Upper lobe of left lung (tissue), 6 donors: ENCODE data around the gene KRT86. TPM values are rescaled to one million over a fixed set of nuclear protein-coding genes. Genes with fewer than 3 reads are reported as not detected.
"Not testable (repeated sequence)": the region's sequence is repeated elsewhere in the genome, so short reads cannot be mapped to it uniquely, and the experiment has no call there.

Experiments used
- ATAC-seq, 2 donors: fragments of 200-7000 bp; cut with Tn5 transposase; one replicate each; pipeline ENCODE4 v1.9.1; 2022; ENCODE audit warnings: mild to moderate bottlenecking in 2 of 2, moderate library complexity in 2 of 2; ENCODE audit not compliant: low FRiP score in 2 of 2
- DNase-seq, 2 donors: peaks; one replicate each; pipeline ENCODE4 v3.0.0-alpha.2; 2019 to 2020
- H3K27ac ChIP-seq, 4 donors: fragments of 200-600 bp; sonication (generic); one replicate each; pipeline ENCODE4 v1.5.1; 2016 to 2019
- H3K27me3 ChIP-seq, 4 donors: fragments of 200-600 bp; sonication (generic); one replicate each; pipeline ENCODE4 v1.5.1; 2017 to 2019
- H3K36me3 ChIP-seq, 4 donors: fragments of 200-600 bp; sonication (generic); one replicate each; pipeline ENCODE4 v1.5.1; 2016 to 2019
- H3K4me1 ChIP-seq, 4 donors: fragments of 200-600 bp; sonication (generic); one replicate each; pipeline ENCODE4 v1.5.1; 2018 to 2019
- H3K4me3 ChIP-seq, 4 donors: fragments of 200-600 bp; sonication (generic); one replicate each; pipeline ENCODE4 v1.5.1; 2017 to 2019; ENCODE audit warnings: mild to moderate bottlenecking in 2 of 4, moderate library complexity in 1 of 4
- H3K9me3 ChIP-seq, 4 donors: fragments of 200-600 bp; sonication (generic); one replicate each; pipeline ENCODE4 v1.5.1; 2018 to 2019
- CTCF ChIP-seq, 6 experiments: fragments of 450-650 bp in 4 of 6; fragments of 200-600 bp in 2 of 6; sonication (generic) in 2 of 6; IDR thresholded peaks; one replicate each; pipeline ENCODE4 v1.5.1; 2016 to 2019; ENCODE audit warnings: antibody characterized with exemption in 6 of 6
- EP300 ChIP-seq, 4 donors: sonication (generic); formaldehyde crosslinking; IDR thresholded peaks; one replicate each; pipeline ENCODE4 v1.5.1; 2017; ENCODE audit warnings: antibody characterized with exemption in 4 of 4, control low read depth in 2 of 4
- POLR2A ChIP-seq, 4 donors: fragments of 450-650 bp; IDR thresholded peaks; one replicate each; pipeline ENCODE4 v1.5.1; 2016 to 2017; ENCODE audit warnings: antibody characterized with exemption in 4 of 4, mild to moderate bottlenecking in 2 of 4
- POLR2AphosphoS5 ChIP-seq, 2 donors: sonication (generic); formaldehyde crosslinking; IDR thresholded peaks; one replicate each; pipeline ENCODE4 v1.5.1; 2017; ENCODE audit warnings: antibody characterized with exemption in 2 of 2
- WGBS, 2 donors: methylation state at CpG; one replicate each; pipeline ENCODE4 v1.1.5; 2017 to 2018; 5-methylcytosine and 5-hydroxymethylcytosine counted together
- total RNA-seq, 6 donors: library from RNA; depleted of rRNA in 4 of 6; stranded (reverse); fragments of >200 nt in 4 of 6; gene quantifications; one replicate each; pipeline versions ENCODE4 v1.1.0 to v1.2.1, GENCODE V29; 2016 to 2021
- donor health status: DM: no; HTN: no; CAD: no; lungs with moderate emphysema.
- donor health status: DM: no; HTN: yes; CAD: no; lungs with severe emphysema.

Gene KRT86
- total RNA-seq, 6 donors from 2014 or later = 0.30 to 1.5 (median 0.93) TPM; not detected in 2

DNA sequence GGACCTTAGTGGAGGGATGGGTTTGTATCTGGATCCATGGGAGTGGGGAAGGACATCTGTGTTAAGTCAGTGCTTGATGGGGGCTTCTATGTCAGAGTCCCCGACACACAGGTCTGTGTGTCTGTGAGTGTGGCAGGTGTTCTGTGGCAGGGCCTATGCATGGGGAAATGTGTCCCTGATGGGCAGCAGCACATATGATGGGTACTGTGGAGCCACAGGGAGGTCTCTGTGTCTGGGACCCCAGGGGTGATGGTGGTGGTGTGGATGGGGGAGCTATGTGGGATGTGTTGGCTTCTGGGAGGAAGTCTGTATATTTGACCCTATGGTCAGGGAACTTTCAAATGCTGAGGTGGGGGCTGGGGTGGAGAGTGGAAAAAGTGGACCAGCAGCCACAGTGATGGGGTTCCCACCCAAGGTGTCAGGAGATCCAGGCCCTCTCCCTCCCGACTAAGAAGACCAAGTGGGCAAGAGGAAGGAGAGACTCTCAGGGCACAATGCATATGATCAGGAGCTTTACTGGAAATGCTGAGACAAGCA lies 24.9 kb upstream of the KRT86 start:
- WGBS, 2 donors = 58 to 62% methylated on average over 2 of the region's 2 CpGs
- Histone ChIP-seq H3K36me3 (peaks cover 0 to 11% (median 3%) of the 10 kb centered on the region in 4 donors), H3K4me3 (no peak overlapping the region), H3K4me1 (peaks cover 1 to 31% (median 10%) of the 10 kb centered on the region in 4 donors), H3K27ac (peak overlapping the region in 2 of 4 donors; percentile 64 to 71), H3K27me3 (peaks cover 0 to 5% (median 2%) of the 10 kb centered on the region in 4 donors), H3K9me3 (no peaks in the 10 kb centered on the region)
- ATAC-seq (no peak), DNase-seq (no peak)
- TF ChIP-seq CTCF (IDR thresholded peaks at IDR 0.05) = no peak
- TF ChIP-seq POLR2A (IDR thresholded peaks at IDR 0.05) = no peak
- no peak for TF ChIP-seq POLR2AphosphoS5 (IDR thresholded peaks at IDR 0.05)
- no peak for TF ChIP-seq EP300 (IDR thresholded peaks at IDR 0.05)

GRCh38 chr12:52250048-52250990 lies 24.1 kb upstream of the KRT86 start:
- H3K27ac ChIP-seq = peak overlapping the region in 1 of 4 donors; percentile 71
- 45 to 56% methylated on average over 37 of the region's 52 CpGs for WGBS, 2 donors
- peaks cover 0 to 7% (median 2%) of the 10 kb centered on the region in 4 donors for H3K36me3 ChIP-seq
- peaks cover 0 to 5% (median 2%) of the 10 kb centered on the region in 4 donors for H3K27me3 ChIP-seq
- peak; percentile 12 to 83 for DNase-seq
- TF ChIP-seq POLR2AphosphoS5 (IDR thresholded peaks at IDR 0.05) = no peak
- peak in 1 of 4 donors; percentile 9 for TF ChIP-seq POLR2A (IDR thresholded peaks at IDR 0.05)
- TF ChIP-seq CTCF (IDR thresholded peaks at IDR 0.05) = no peak
- TF ChIP-seq EP300 (IDR thresholded peaks at IDR 0.05) = no peak
- H3K9me3 ChIP-seq = no peaks in the 10 kb centered on the region
- ATAC-seq = no peak
- H3K4me3 ChIP-seq = no peak overlapping the region
- peaks cover 0 to 28% (median 8%) of the 10 kb centered on the region in 4 donors for H3K4me1 ChIP-seq

GRCh38 chr12:52251367-52252051 lies 22.9 kb upstream of the KRT86 start:
- Histone ChIP-seq H3K27me3 (peaks cover 0 to 5% (median 2%) of the 10 kb centered on the region in 4 donors), H3K9me3 (no peaks in the 10 kb centered on the region), H3K27ac (no peak overlapping the region), H3K4me3 (no peak overlapping the region), H3K4me1 (peaks cover 0 to 25% (median 8%) of the 10 kb centered on the region in 4 donors), H3K36me3 (peaks cover 0 to 7% (median 0%) of the 10 kb centered on the region in 4 donors)
- 49 to 57% methylated on average over 9 of the region's 9 CpGs for WGBS, 2 donors
- ATAC-seq (no peak), DNase-seq (no peak)
- no peak for TF ChIP-seq CTCF (IDR thresholded peaks at IDR 0.05)
- no peak for TF ChIP-seq POLR2A (IDR thresholded peaks at IDR 0.05)
- TF ChIP-seq POLR2AphosphoS5 (IDR thresholded peaks at IDR 0.05) = no peak
- no peak for TF ChIP-seq EP300 (IDR thresholded peaks at IDR 0.05)

DNA sequence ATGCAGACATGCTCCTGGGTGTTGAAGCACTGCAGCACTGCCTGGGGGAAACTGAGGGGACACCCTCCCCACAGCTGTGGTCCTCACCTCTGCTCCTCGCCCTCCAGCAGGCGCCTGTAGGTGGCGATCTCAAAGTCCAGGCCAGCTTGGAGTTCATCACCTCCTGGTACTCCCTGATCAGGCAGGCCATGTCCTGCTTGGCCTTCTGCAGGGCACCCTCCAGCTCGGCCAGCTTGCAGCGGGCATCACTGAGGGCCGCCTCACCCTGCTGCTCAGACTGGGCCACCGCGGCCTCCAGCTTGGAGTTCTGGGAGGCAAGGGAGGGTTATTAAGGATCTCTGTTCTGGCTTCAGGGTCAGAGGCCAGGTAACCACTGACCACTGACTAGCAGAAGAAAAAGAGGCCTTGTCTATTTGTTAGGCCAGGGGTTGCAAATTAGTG lies 22.2 kb upstream of the KRT86 start:
- DNase-seq = peak; percentile 22 to 65
- H3K27me3 ChIP-seq, H3K36me3 ChIP-seq, H3K9me3 ChIP-seq, ATAC-seq, H3K27ac ChIP-seq, H3K4me3 ChIP-seq: not testable (repeated sequence)
- peaks cover 0 to 19% (median 4%) of the 10 kb centered on the region in 4 donors for H3K4me1 ChIP-seq
- 82 to 89% methylated on average over 6 to 8 of the region's 8 CpGs for whole genome bisulfite sequencing, 2 donors
